BE2C (cell line): ENCODE measurements around the gene QPCTL.

Experiments used
- DNase-seq: peaks from one replicate; pipeline ENCODE4 v3.0.0-alpha.2; 2020
- H3K27me3 ChIP-seq: fragments of 250-450 bp; sonication (Bioruptor Pico); 2 replicates; pipeline ENCODE4 v1.5.1; 2020; ENCODE audit warnings: mild to moderate bottlenecking
- H3K36me3 ChIP-seq: fragments of 250-450 bp; sonication (Bioruptor Pico); 2 replicates; pipeline ENCODE4 v1.5.1; 2020; ENCODE audit warnings: mild to moderate bottlenecking
- H3K4me1 ChIP-seq: fragments of 250-450 bp; sonication (Bioruptor Pico); 2 replicates; pipeline ENCODE4 v1.5.1; 2020
- H3K4me3 ChIP-seq: 2 replicates; pipeline ENCODE4 v1.5.1; 2011; ENCODE audit warnings: low read depth, low read length
- H3K9me3 ChIP-seq: fragments of 250-450 bp; sonication (Bioruptor Pico); 2 replicates; pipeline ENCODE4 v1.5.1; 2020
- CTCF ChIP-seq: IDR thresholded peaks from 2 replicates; pipeline ENCODE4 v1.5.1; 2012; ENCODE audit warnings: mild to moderate bottlenecking, low read depth, low read length

Gene QPCTL

GRCh38 chr19:45660636-45661035 lies 31.8 kb upstream of the QPCTL start:
- Histone ChIP-seq H3K4me1 (no peaks in the 10 kb centered on the region), H3K9me3 (no peaks in the 10 kb centered on the region), H3K36me3 (no peaks in the 10 kb centered on the region), H3K4me3 (no peak overlapping the region), H3K27me3 (no peaks in the 10 kb centered on the region)
- DNase-seq = no peak
- TF ChIP-seq CTCF = no peak

- Histone ChIP-seq H3K4me1 (no peaks in the 10 kb centered on the region; the same call in 1 of the 2 replicates), H3K4me3 (no peak overlapping the region), H3K27me3 (peaks cover 8% of the 10 kb centered on the region), H3K36me3 (no peaks in the 10 kb centered on the region), H3K9me3 (no peaks in the 10 kb centered on the region)
- TF ChIP-seq CTCF = no peak
- no peak for DNase-seq
Observed at GRCh38 chr19:45663800-45664199, 28.7 kb upstream of the QPCTL start.

GRCh38 chr19:45664575-45664974 lies 27.9 kb upstream of the QPCTL start:
- Histone ChIP-seq H3K9me3 (no peaks in the 10 kb centered on the region; the same call in 1 of the 2 replicates), H3K4me1 (no peaks in the 10 kb centered on the region; the same call in 1 of the 2 replicates), H3K4me3 (no peak overlapping the region), H3K36me3 (no peaks in the 10 kb centered on the region), H3K27me3 (peaks cover 16% of the 10 kb centered on the region)
- no peak for TF ChIP-seq CTCF
- no peak for DNase-seq

- DNase-seq = peak; percentile 55
- H3K4me3 ChIP-seq = peak within 1 kb of the TSS; percentile 58
- no peaks in the 10 kb centered on the region; the same call in 1 of the 2 replicates for H3K4me1 ChIP-seq
- H3K9me3 ChIP-seq = no peaks in the 10 kb centered on the region; the same call in 1 of the 2 replicates
- no peaks in the 10 kb centered on the region for H3K36me3 ChIP-seq
- no peak for TF ChIP-seq CTCF
- peaks cover 25% of the 10 kb centered on the region for H3K27me3 ChIP-seq
Observed at GRCh38 chr19:45667620-45668341, 24.7 kb upstream of the QPCTL start, which contains the start of gene GIPR. Gene GIPR (plus strand): TSS chr19:45668221. CDS start chr19:45669521, 1,300 bp downstream.

- TF ChIP-seq CTCF = no peak
- H3K27me3 ChIP-seq = peaks cover 25% of the 10 kb centered on the region
- no peaks in the 10 kb centered on the region; the same call in 1 of the 2 replicates for H3K9me3 ChIP-seq
- peak overlapping the region; percentile 58 for H3K4me3 ChIP-seq
- H3K4me1 ChIP-seq = no peaks in the 10 kb centered on the region; the same call in 1 of the 2 replicates
- DNase-seq = no peak
- H3K36me3 ChIP-seq = no peaks in the 10 kb centered on the region
Observed at GRCh38 chr19:45668342-45668871, 24.1 kb upstream of the QPCTL start.
